Type B pancreatic cell (in vitro differentiated cells): ENCODE data around the gene NME4. TPM values are rescaled to one million over a fixed set of nuclear protein-coding genes. Genes with fewer than 3 reads are reported as not detected.

ENCODE experiments used
- DNase-seq: peaks from one replicate; pipeline ENCODE4 v3.0.0; 2021; ENCODE audit warnings: mixed read lengths; ENCODE audit not compliant: unreplicated experiment; ENCODE audit errors: extremely low spot score
- H3K27ac Mint-ChIP-seq: 2 replicates; pipeline ENCODE4 v1.8.0; 2021; ENCODE audit warnings: mild to moderate bottlenecking, mixed read lengths
- H3K27me3 Mint-ChIP-seq: 2 replicates; pipeline ENCODE4 v1.8.0; 2021; ENCODE audit warnings: mixed read lengths
- H3K36me3 Mint-ChIP-seq: 2 replicates; pipeline ENCODE4 v1.8.0; 2021; ENCODE audit warnings: mixed read lengths
- H3K4me1 Mint-ChIP-seq: one replicate; pipeline ENCODE4 v1.8.0; 2021; ENCODE audit warnings: mixed read lengths; ENCODE audit not compliant: unreplicated experiment
- H3K4me3 Mint-ChIP-seq: 2 replicates; pipeline ENCODE4 v1.8.0; 2021; ENCODE audit warnings: mild to moderate bottlenecking, mixed read lengths
- H3K9me3 Mint-ChIP-seq: 2 replicates; pipeline ENCODE4 v1.8.0; 2021; ENCODE audit warnings: mixed read lengths
- total RNA-seq: library from RNA; stranded (reverse); gene quantifications from 2 replicates; pipeline ENCODE4 v1.2.1, GENCODE V29; 2021; ENCODE audit warnings: low replicate concordance
- TF ChIP-seq, protein P1 (sequence below): fragments of 200-600 bp; sonication (generic); conservative IDR thresholded peaks from 2 replicates; pipeline ENCODE4 v1.5.0; 2021; ENCODE audit warnings: antibody characterized with exemption, mild to moderate bottlenecking

The NME4 gene
- total RNA-seq, 1 donor from 2014 or later, result 166 TPM

DNA sequence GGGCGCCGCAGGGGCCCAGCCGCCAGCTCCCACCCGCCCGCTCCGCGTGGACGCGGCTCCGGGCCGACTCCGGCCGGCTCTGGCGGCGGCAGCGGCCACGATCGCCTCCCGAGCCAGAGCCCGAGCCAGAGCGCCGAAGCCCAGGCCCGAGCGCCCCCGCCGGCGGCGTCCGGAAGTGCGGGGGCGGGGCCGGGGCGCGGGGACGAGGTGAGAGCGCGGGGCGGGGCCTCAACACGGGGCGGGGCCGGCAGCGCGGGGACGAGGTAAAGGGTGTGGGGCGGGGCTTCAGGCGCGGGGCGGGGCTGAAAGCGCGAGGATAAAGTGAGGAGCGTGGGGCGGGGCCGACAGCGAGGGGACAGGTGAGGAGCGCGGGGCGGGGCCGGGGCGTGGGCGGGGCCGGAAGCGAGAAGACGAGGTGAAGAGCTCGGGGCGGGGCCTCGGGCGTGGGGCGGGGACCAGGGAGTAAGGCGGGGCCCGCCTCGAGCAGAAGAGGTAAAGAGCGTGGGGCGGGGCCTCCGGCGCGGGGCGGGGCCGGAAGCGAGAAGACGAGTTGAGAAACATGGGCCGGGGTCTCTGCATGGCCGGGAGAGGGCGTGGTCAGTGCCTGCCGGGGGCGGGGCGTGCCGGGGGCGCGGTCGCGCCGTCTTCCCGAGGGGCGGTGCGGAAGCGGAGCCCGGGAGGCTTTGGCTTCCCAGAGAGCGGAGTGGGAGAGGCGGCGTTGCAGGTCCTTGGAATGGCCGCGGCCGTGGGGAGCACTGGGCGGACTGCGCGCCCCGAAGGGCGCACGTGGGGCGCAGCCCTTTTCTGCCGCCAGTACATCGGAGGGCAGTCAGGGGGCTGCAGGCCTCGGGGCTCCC lies 44.2 kb upstream of the NME4 start, which contains the start of gene AXIN1:
Gene AXIN1, minus strand, starts transcription at position 177 of the 857 bp plus-strand sequence. CDS start 5,698 bp downstream, outside the sequence.
- H3K4me3 Mint-ChIP-seq, result peak within 1 kb of the TSS; percentile 92
- peaks cover 6% of the 10 kb centered on the region for H3K36me3 Mint-ChIP-seq
- TF ChIP-seq, protein P1, sequence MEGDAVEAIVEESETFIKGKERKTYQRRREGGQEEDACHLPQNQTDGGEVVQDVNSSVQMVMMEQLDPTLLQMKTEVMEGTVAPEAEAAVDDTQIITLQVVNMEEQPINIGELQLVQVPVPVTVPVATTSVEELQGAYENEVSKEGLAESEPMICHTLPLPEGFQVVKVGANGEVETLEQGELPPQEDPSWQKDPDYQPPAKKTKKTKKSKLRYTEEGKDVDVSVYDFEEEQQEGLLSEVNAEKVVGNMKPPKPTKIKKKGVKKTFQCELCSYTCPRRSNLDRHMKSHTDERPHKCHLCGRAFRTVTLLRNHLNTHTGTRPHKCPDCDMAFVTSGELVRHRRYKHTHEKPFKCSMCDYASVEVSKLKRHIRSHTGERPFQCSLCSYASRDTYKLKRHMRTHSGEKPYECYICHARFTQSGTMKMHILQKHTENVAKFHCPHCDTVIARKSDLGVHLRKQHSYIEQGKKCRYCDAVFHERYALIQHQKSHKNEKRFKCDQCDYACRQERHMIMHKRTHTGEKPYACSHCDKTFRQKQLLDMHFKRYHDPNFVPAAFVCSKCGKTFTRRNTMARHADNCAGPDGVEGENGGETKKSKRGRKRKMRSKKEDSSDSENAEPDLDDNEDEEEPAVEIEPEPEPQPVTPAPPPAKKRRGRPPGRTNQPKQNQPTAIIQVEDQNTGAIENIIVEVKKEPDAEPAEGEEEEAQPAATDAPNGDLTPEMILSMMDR, result peak; percentile 74
- DNase-seq, result peak; percentile 100
- H3K4me1 Mint-ChIP-seq, result peaks cover 6% of the 10 kb centered on the region
- H3K27ac Mint-ChIP-seq, result peak within 1 kb of the TSS; percentile 80
- H3K27me3 Mint-ChIP-seq, result no peaks in the 10 kb centered on the region
- H3K9me3 Mint-ChIP-seq, result no peaks in the 10 kb centered on the region

DNA sequence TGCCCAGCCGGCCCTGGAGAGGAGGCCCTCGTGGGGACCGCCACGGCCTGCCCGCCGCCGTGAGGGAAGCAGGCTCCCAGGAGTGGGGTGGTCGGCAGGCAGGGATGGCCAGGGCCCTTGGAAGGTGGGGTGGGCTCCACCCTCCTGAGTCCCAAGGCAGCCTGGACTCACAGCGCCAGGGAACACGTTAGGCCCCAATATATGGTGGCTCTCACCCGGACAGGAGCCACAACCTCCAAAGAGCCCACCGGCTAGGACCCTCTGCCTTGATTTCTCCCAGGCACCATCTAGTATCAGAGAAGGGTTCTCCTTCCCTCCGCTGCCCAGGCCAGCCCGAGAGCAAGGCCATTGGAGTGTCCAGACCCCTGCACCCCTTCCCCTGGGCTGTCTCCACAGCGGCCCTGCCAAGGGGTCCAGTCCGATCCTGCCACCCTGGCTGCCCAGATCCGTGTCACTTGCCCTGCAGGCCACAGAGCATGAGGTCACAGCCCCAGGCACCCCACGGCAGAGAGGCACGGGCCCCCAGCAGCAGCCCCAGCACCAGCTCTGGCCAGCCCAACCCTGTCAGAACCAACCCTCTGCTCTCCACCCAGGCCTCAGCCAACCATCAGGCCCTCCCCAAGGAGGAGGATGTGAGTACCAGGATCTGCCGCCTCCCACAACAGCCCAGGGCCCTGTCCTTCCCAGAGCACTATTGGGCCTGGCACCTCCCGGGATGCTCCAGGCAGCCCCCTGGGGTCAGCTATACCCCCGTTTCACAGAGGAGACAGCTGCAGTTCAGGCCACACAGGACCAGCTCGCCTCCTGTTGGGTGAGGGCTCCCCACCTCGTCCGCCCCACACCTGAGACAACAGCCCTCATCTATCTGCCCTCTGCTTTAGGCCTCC lies 43.4 kb upstream of the NME4 start:
- no peaks in the 10 kb centered on the region for H3K27me3 Mint-ChIP-seq
- DNase-seq, result no peak
- H3K27ac Mint-ChIP-seq, result no peak overlapping the region
- peaks cover 6% of the 10 kb centered on the region for H3K4me1 Mint-ChIP-seq
- peak overlapping the region; percentile 57 for H3K4me3 Mint-ChIP-seq
- peaks cover 6% of the 10 kb centered on the region for H3K36me3 Mint-ChIP-seq
- TF ChIP-seq, protein P1, result no peak
- H3K9me3 Mint-ChIP-seq, result no peaks in the 10 kb centered on the region

DNA sequence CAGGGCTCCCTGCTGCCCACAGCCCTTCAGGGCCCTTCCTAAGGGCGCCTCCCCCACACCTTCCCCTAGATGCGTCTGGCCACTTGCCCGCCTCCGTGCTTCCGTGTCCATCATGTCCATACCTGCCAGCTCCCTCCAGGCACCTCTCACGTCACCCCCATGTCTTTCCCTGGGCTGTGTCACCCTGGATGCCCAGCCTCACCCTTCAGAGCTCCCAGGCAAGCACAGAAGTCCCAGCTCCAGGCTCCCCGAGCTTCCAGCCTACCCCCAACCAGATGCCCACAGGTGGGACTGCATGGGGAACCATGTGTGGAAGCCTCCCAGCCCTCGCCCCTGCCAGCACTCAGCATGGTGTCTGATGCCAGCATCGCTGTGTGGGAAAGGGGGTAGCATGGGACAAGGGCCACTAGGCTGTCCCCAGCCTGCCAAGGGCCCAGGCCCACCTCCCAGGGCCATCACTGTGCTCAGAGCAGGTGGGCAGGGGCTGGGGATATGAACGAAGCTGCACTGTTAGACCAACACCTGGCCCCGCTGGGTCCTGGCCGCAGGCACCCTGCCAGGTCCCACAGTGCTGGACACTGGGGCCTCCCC lies 42.6 kb upstream of the NME4 start:
- DNase-seq, result no peak
- peaks cover 6% of the 10 kb centered on the region for H3K4me1 Mint-ChIP-seq
- TF ChIP-seq, protein P1, result no peak
- peak overlapping the region; percentile 57 for H3K4me3 Mint-ChIP-seq
- H3K27me3 Mint-ChIP-seq, result no peaks in the 10 kb centered on the region
- H3K9me3 Mint-ChIP-seq, result no peaks in the 10 kb centered on the region
- H3K36me3 Mint-ChIP-seq, result peaks cover 6% of the 10 kb centered on the region
- H3K27ac Mint-ChIP-seq, result no peak overlapping the region

DNA sequence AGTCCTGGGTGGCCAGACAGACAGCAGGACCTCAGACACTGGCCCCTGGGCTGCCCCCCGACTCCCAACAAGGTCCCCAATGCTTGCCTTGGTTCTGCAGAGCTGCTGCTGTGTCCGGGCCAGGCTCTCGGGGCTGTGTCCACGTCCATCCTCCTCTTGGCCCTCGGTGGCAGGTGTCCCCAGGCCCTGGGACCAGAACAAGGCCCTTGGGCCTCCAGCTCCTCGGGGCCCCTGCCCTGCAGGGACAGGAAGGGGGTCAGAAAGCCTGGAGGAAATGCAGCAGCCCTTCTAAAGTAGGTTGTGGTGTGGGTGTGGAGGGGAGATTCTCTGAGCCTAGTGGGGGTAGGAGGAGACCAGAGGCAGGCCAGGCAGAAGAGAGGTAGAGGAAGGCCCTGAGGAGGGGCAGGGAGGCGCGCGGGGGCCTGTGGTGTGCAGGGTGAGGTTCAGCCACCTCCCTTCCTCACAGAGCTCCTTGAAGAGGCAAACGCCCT lies 42.0 kb upstream of the NME4 start:
- DNase-seq, result no peak
- H3K4me3 Mint-ChIP-seq, result no peak overlapping the region
- peaks cover 6% of the 10 kb centered on the region for H3K4me1 Mint-ChIP-seq
- H3K27me3 Mint-ChIP-seq, result no peaks in the 10 kb centered on the region
- H3K27ac Mint-ChIP-seq, result no peak overlapping the region
- H3K9me3 Mint-ChIP-seq, result no peaks in the 10 kb centered on the region
- peaks cover 6% of the 10 kb centered on the region for H3K36me3 Mint-ChIP-seq
- TF ChIP-seq, protein P1, result no peak

DNA sequence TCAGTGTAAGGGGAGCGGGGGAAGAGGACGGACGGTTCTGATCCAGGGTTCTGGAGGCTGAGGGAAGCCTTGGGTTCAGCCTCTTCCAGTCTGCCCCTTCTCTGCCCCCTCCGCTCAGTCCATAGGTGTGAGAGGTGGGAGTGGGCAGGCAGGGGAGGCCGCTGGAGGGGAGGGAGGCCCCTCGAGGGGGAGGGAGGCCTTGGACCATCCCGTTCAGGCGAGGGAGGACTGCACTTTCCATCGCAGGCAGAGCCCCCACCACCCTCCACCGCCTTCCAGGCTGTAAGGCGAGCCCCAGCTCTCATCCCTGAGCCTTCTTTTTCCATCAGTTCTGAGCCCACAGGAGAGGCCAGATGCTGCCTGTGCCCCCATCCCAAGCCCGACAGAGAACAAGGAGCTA lies 40.3 kb upstream of the NME4 start:
- Mint-ChIP-seq H3K9me3 (no peaks in the 10 kb centered on the region), H3K27ac (no peak overlapping the region), H3K4me3 (no peak overlapping the region), H3K36me3 (no peaks in the 10 kb centered on the region), H3K27me3 (no peaks in the 10 kb centered on the region), H3K4me1 (no peaks in the 10 kb centered on the region)
- DNase-seq, result no peak
- TF ChIP-seq, protein P1, result no peak
